ENCODE data around the gene SYNPO2. TPM values are rescaled to one million over a fixed set of nuclear protein-coding genes. Genes with fewer than 3 reads are reported as not detected.

The SYNPO2 gene
- polyA plus RNA-seq, 1 donor (not counting 4 experiments of a cell fraction or from before 2014, with no cell fraction given), result 0.34 TPM

GRCh38 chr4:118995693-118996391 lies 107.2 kb downstream of the SYNPO2 start:
- no peak overlapping the region for H3K27ac ChIP-seq (ENCODE audit: control insufficient read depth, insufficient read depth, low read length)
- dilution Hi-C loops (cut with MboI; ENCODE audit: extremely low pct_ligation_motif_present, low sequenced_read_pairs), result loop anchor here (25.0 kb wide), 1 partner anchor 241 kb away; no protein-coding TSS in a partner anchor
- no peaks in the 10 kb centered on the region for H3K9me1 ChIP-seq (ENCODE audit: control insufficient read depth, extremely low read depth, insufficient read depth, low read length)

DNA sequence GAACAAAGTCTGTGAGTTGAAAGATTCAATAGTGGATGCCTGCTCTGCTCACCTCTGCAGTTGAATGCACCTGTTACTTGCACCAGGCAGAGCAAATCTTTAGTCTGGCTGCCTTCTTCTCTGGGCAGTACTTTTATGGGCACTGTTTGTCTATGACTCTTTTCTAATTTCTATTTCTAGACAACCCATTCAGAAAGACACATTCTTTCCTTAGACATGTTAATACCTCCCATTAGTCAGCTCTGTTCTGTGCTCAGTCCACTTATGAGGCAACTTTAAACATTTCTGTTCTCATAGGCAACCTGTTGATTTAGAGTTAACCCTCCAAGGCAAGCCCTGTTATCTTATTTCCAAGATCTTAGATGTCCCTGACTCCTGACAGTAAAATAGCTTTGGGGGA lies 108.9 kb downstream of the SYNPO2 start:
- no peaks in the 10 kb centered on the region for H3K9me1 ChIP-seq (ENCODE audit: control insufficient read depth, extremely low read depth, insufficient read depth, low read length)
- dilution Hi-C loops (cut with MboI; ENCODE audit: extremely low pct_ligation_motif_present, low sequenced_read_pairs), result loop anchor here (25.0 kb wide), 1 partner anchor 240 kb away; no protein-coding TSS in a partner anchor
- no peak for FAIRE-seq

More at GRCh38 chr4:118995693-118996391, 107.2 kb downstream of the SYNPO2 start:
- Histone ChIP-seq H3K27me3 (ENCODE audit: control insufficient read depth, extremely low read depth, insufficient read depth, low read length) (no peaks in the 10 kb centered on the region), H3K79me2 (ENCODE audit: control insufficient read depth, insufficient read depth, low read length) (no peaks in the 10 kb centered on the region), H3K9ac (ENCODE audit: control insufficient read depth, extremely low read depth, insufficient read depth, low read length) (no peak overlapping the region), H3K4me2 (ENCODE audit: control insufficient read depth, extremely low read depth, insufficient read depth, low read depth, low read length) (no peak overlapping the region), H3K36me3 (ENCODE audit: control insufficient read depth in 2 of 2, extremely low read depth in 1 of 2, insufficient read depth in 2 of 2, low read length in 2 of 2) (no peaks in the 10 kb centered on the region), H3K4me1 (ENCODE audit: control insufficient read depth, extremely low read depth, insufficient read depth, low read length) (no peaks in the 10 kb centered on the region), H4K20me1 (ENCODE audit: control insufficient read depth, extremely low read depth, insufficient read depth, low read length) (no peaks in the 10 kb centered on the region), H3K4me3 (ENCODE audit: control insufficient read depth in 2 of 3, extremely low read depth in 1 of 3, insufficient read depth in 2 of 3, low read depth in 1 of 3, low read length in 3 of 3) (no peak overlapping the region), H3K9me3 (ENCODE audit: control insufficient read depth, low read depth, low read length) (no peaks in the 10 kb centered on the region), H2AFZ (ENCODE audit: control insufficient read depth, low read length) (no peak overlapping the region)
- TF ChIP-seq, protein P1, sequence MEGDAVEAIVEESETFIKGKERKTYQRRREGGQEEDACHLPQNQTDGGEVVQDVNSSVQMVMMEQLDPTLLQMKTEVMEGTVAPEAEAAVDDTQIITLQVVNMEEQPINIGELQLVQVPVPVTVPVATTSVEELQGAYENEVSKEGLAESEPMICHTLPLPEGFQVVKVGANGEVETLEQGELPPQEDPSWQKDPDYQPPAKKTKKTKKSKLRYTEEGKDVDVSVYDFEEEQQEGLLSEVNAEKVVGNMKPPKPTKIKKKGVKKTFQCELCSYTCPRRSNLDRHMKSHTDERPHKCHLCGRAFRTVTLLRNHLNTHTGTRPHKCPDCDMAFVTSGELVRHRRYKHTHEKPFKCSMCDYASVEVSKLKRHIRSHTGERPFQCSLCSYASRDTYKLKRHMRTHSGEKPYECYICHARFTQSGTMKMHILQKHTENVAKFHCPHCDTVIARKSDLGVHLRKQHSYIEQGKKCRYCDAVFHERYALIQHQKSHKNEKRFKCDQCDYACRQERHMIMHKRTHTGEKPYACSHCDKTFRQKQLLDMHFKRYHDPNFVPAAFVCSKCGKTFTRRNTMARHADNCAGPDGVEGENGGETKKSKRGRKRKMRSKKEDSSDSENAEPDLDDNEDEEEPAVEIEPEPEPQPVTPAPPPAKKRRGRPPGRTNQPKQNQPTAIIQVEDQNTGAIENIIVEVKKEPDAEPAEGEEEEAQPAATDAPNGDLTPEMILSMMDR (optimal IDR thresholded peaks at IDR 0.05 in 1 of 3, IDR thresholded peaks at IDR 0.05 in 1 of 3, conservative IDR thresholded peaks at IDR 0.05 in 1 of 3; ENCODE audit: extremely low read depth in 1 of 3, insufficient read depth in 2 of 3, low read length in 3 of 3), result no peak
- TF ChIP-seq EZH2 (IDR thresholded peaks at IDR 0.05; ENCODE audit: low read length), result no peak
- DNase-seq (ENCODE audit: low read depth, low spot score) (no peak), FAIRE-seq (no peak)

More for the DNA sequence above, 108.9 kb downstream of the SYNPO2 start:
- no peak overlapping the region for H3K4me3 ChIP-seq (ENCODE audit: control insufficient read depth in 2 of 3, extremely low read depth in 1 of 3, insufficient read depth in 2 of 3, low read depth in 1 of 3, low read length in 3 of 3)
- H3K79me2 ChIP-seq (ENCODE audit: control insufficient read depth, insufficient read depth, low read length), result no peaks in the 10 kb centered on the region
- no peak overlapping the region for H3K27ac ChIP-seq (ENCODE audit: control insufficient read depth, insufficient read depth, low read length)
- H3K4me1 ChIP-seq (ENCODE audit: control insufficient read depth, extremely low read depth, insufficient read depth, low read length), result no peaks in the 10 kb centered on the region
- no peaks in the 10 kb centered on the region for H4K20me1 ChIP-seq (ENCODE audit: control insufficient read depth, extremely low read depth, insufficient read depth, low read length)
- H3K27me3 ChIP-seq (ENCODE audit: control insufficient read depth, extremely low read depth, insufficient read depth, low read length), result no peaks in the 10 kb centered on the region
- no peak overlapping the region for H3K4me2 ChIP-seq (ENCODE audit: control insufficient read depth, extremely low read depth, insufficient read depth, low read depth, low read length)
- H2AFZ ChIP-seq (ENCODE audit: control insufficient read depth, low read length), result no peak overlapping the region
- TF ChIP-seq EZH2 (IDR thresholded peaks at IDR 0.05; ENCODE audit: low read length), result no peak
- TF ChIP-seq, protein P1 (optimal IDR thresholded peaks at IDR 0.05 in 1 of 3, IDR thresholded peaks at IDR 0.05 in 1 of 3, conservative IDR thresholded peaks at IDR 0.05 in 1 of 3; ENCODE audit: extremely low read depth in 1 of 3, insufficient read depth in 2 of 3, low read length in 3 of 3), result no peak
- no peaks in the 10 kb centered on the region for H3K9me3 ChIP-seq (ENCODE audit: control insufficient read depth, low read depth, low read length)
- no peak overlapping the region for H3K9ac ChIP-seq (ENCODE audit: control insufficient read depth, extremely low read depth, insufficient read depth, low read length)
- no peaks in the 10 kb centered on the region for H3K36me3 ChIP-seq (ENCODE audit: control insufficient read depth in 2 of 2, extremely low read depth in 1 of 2, insufficient read depth in 2 of 2, low read length in 2 of 2)
- no peak for DNase-seq (ENCODE audit: low read depth, low spot score)
